Measurements from ENCODE around the gene GOLGA6L7.
"Not testable (repeated sequence)": the region's sequence is repeated elsewhere in the genome, so short reads cannot be mapped to it uniquely, and the experiment has no call there.

DNA sequence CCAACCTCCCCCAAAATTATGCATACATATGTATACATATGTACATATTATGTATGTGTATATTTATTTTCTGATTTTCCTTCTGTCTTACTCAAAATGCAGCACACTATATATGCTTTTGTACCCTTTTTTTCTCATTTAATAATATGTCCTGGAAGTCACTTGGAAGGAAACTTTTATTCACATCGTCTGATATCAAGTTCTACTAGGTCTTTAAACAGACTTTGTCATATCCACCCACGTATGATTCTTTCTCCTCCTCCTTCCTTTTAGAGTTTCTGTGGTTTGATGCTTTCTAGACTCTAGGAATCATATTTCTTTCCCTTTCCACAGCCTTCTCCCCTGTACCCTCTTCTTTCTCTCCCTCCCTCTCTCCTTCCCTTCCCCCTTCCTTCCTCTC lies 35.1 kb downstream of the GOLGA6L7 start:
- TF ChIP-seq, protein P1, sequence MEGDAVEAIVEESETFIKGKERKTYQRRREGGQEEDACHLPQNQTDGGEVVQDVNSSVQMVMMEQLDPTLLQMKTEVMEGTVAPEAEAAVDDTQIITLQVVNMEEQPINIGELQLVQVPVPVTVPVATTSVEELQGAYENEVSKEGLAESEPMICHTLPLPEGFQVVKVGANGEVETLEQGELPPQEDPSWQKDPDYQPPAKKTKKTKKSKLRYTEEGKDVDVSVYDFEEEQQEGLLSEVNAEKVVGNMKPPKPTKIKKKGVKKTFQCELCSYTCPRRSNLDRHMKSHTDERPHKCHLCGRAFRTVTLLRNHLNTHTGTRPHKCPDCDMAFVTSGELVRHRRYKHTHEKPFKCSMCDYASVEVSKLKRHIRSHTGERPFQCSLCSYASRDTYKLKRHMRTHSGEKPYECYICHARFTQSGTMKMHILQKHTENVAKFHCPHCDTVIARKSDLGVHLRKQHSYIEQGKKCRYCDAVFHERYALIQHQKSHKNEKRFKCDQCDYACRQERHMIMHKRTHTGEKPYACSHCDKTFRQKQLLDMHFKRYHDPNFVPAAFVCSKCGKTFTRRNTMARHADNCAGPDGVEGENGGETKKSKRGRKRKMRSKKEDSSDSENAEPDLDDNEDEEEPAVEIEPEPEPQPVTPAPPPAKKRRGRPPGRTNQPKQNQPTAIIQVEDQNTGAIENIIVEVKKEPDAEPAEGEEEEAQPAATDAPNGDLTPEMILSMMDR (IDR thresholded peaks at IDR 0.05; ENCODE audit: low read depth, low read length, poor library complexity, severe bottlenecking), result not testable (repeated sequence)
- not testable (repeated sequence) for TF ChIP-seq EZH2phosphoT487 (IDR thresholded peaks at IDR 0.05; ENCODE audit: borderline replicate concordance, low read length)

Measured in DOHH2 (cell line).